Measurements from ENCODE around the gene NIT1.

NIT1 gene, protein sequence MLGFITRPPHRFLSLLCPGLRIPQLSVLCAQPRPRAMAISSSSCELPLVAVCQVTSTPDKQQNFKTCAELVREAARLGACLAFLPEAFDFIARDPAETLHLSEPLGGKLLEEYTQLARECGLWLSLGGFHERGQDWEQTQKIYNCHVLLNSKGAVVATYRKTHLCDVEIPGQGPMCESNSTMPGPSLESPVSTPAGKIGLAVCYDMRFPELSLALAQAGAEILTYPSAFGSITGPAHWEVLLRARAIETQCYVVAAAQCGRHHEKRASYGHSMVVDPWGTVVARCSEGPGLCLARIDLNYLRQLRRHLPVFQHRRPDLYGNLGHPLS

GRCh38 chr1:161117759-161118581 is at the start of gene NIT1, which contains the start of gene PFDN2:
NIT1 (plus strand) TSS chr1:161118105; CDS start chr1:161118177, 72 bp downstream.
PFDN2 (minus strand) TSS chr1:161118037; CDS start chr1:161118026, 11 bp downstream.
- H3K4me1 ChIP-seq (ENCODE audit: control insufficient read depth, insufficient read depth, low read length), result peaks cover 15% of the 10 kb centered on the region

GRCh38 chr1:161068306-161069234 is 49.3 kb upstream of the NIT1 start:
- H3K36me3 ChIP-seq (ENCODE audit: control insufficient read depth, insufficient read depth, low read length), result no peaks in the 10 kb centered on the region
- H3K9ac ChIP-seq (ENCODE audit: low read length), result no peak overlapping the region
- H3K27me3 ChIP-seq (ENCODE audit: control insufficient read depth, insufficient read depth, low read length), result no peaks in the 10 kb centered on the region
- H3K4me1 ChIP-seq (ENCODE audit: control insufficient read depth, insufficient read depth, low read length), result no peaks in the 10 kb centered on the region
- H3K4me3 ChIP-seq (ENCODE audit: low read length), result peak overlapping the region; percentile 64
- no peak overlapping the region for H3K27ac ChIP-seq (ENCODE audit: low read depth, low read length)

More at GRCh38 chr1:161117759-161118581, at the start of gene NIT1, which contains the start of gene PFDN2:
- H3K27ac ChIP-seq (ENCODE audit: low read depth, low read length), result peak within 1 kb of the TSS; percentile 94
- H3K36me3 ChIP-seq (ENCODE audit: control insufficient read depth, insufficient read depth, low read length), result peaks cover 22% of the 10 kb centered on the region
- peak within 1 kb of the TSS; percentile 93 for H3K9ac ChIP-seq (ENCODE audit: low read length)
- H3K4me3 ChIP-seq (ENCODE audit: low read length), result peak within 1 kb of the TSS; percentile 91
- H3K27me3 ChIP-seq (ENCODE audit: control insufficient read depth, insufficient read depth, low read length), result no peaks in the 10 kb centered on the region

GRCh38 chr1:161069241-161069640 is 48.7 kb upstream of the NIT1 start:
- Histone ChIP-seq H3K36me3 (ENCODE audit: control insufficient read depth, insufficient read depth, low read length) (no peaks in the 10 kb centered on the region), H3K27me3 (ENCODE audit: control insufficient read depth, insufficient read depth, low read length) (no peaks in the 10 kb centered on the region), H3K27ac (ENCODE audit: low read depth, low read length) (no peak overlapping the region), H3K9ac (ENCODE audit: low read length) (peak overlapping the region; percentile 10), H3K4me3 (ENCODE audit: low read length) (peak overlapping the region; percentile 64), H3K4me1 (ENCODE audit: control insufficient read depth, insufficient read depth, low read length) (no peaks in the 10 kb centered on the region)

DNA sequence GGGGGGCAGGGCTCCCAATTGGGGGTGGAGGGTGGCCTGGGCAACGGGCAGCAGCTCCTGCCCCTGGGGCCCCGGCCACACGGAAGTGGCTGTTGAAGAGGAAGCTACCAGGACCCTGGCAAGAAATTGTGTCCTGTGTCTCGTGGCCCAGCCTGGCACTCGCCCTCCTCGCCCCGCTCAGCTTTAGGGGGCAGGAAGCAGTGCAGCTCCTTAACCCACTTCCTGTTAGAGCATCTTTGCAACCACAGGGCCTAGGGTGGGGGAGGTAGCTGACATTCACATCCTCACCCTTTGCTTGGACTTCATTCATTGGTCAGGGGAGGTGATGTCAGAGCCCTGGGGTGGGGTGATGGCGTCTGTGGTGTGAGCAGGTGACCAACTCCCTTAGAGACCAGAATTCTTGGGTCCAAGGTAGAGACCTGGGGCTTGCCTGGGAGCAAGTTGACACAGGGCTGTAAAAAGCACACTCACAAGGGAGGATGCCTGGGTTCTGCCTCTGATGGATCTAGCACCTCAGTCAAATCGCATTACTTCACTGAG is 48.1 kb upstream of the NIT1 start, which contains the start of gene ARHGAP30:
Gene ARHGAP30 (minus strand): TSS at position 161 of the 540 bp plus-strand sequence. CDS start 267 bp downstream, outside the sequence.
- Histone ChIP-seq H3K27ac (ENCODE audit: low read depth, low read length) (no peak within 1 kb of the TSS), H3K4me1 (ENCODE audit: control insufficient read depth, insufficient read depth, low read length) (no peaks in the 10 kb centered on the region), H3K9ac (ENCODE audit: low read length) (peak within 1 kb of the TSS; percentile 10), H3K36me3 (ENCODE audit: control insufficient read depth, insufficient read depth, low read length) (no peaks in the 10 kb centered on the region), H3K4me3 (ENCODE audit: low read length) (peak within 1 kb of the TSS; percentile 64), H3K27me3 (ENCODE audit: control insufficient read depth, insufficient read depth, low read length) (no peaks in the 10 kb centered on the region)

- Histone ChIP-seq H3K4me3 (ENCODE audit: low read length) (no peak overlapping the region), H3K4me1 (ENCODE audit: control insufficient read depth, insufficient read depth, low read length) (no peaks in the 10 kb centered on the region), H3K36me3 (ENCODE audit: control insufficient read depth, insufficient read depth, low read length) (no peaks in the 10 kb centered on the region), H3K27ac (ENCODE audit: low read depth, low read length) (no peak overlapping the region), H3K27me3 (ENCODE audit: control insufficient read depth, insufficient read depth, low read length) (no peaks in the 10 kb centered on the region), H3K9ac (ENCODE audit: low read length) (no peak overlapping the region)
These were observed 47.1 kb upstream of the NIT1 start for GRCh38 chr1:161070761-161071160.

- Histone ChIP-seq H3K27me3 (ENCODE audit: control insufficient read depth, insufficient read depth, low read length) (no peaks in the 10 kb centered on the region), H3K27ac (ENCODE audit: low read depth, low read length) (no peak overlapping the region), H3K4me1 (ENCODE audit: control insufficient read depth, insufficient read depth, low read length) (no peaks in the 10 kb centered on the region), H3K9ac (ENCODE audit: low read length) (no peak overlapping the region), H3K36me3 (ENCODE audit: control insufficient read depth, insufficient read depth, low read length) (no peaks in the 10 kb centered on the region), H3K4me3 (ENCODE audit: low read length) (no peak overlapping the region)
These were observed 46.0 kb upstream of the NIT1 start for GRCh38 chr1:161071886-161072371.

DNA sequence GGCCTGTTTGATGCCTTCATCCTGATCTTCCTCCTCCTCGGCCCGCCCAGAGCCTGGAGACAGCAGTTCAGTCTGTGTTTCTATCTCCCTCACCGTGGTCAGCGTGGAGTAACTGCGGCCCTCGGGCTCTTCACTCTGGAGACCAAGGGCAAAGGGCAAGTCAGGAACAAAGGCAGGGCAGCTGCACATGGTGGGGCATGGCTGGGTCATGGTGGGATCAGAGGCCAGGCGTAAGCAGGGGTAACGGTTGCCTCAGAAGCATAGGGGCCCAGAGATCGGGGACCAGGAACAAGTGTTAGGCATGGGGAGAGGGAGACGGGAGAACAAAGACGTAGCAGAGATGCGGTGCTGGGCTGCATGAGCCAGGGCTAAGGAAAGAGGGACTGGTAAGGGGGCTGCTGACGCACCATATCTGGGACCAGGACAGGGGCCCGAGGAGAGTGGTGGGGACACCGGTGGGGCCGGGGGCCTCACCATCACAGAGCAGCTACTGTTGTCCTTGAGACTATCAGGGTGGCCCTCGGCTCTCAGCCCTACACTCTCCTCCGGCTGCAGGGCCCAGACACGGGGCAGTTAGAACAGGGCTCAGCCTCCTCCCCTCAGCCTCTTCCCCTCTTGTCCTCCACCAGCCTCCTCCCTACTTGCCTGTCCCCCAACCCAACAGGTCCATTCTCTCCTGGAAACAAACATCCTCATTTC is 45.0 kb upstream of the NIT1 start:
- Histone ChIP-seq H3K9ac (ENCODE audit: low read length) (no peak overlapping the region), H3K4me3 (ENCODE audit: low read length) (no peak overlapping the region), H3K27ac (ENCODE audit: low read depth, low read length) (no peak overlapping the region), H3K36me3 (ENCODE audit: control insufficient read depth, insufficient read depth, low read length) (no peaks in the 10 kb centered on the region), H3K4me1 (ENCODE audit: control insufficient read depth, insufficient read depth, low read length) (no peaks in the 10 kb centered on the region), H3K27me3 (ENCODE audit: control insufficient read depth, insufficient read depth, low read length) (no peaks in the 10 kb centered on the region)

DNA sequence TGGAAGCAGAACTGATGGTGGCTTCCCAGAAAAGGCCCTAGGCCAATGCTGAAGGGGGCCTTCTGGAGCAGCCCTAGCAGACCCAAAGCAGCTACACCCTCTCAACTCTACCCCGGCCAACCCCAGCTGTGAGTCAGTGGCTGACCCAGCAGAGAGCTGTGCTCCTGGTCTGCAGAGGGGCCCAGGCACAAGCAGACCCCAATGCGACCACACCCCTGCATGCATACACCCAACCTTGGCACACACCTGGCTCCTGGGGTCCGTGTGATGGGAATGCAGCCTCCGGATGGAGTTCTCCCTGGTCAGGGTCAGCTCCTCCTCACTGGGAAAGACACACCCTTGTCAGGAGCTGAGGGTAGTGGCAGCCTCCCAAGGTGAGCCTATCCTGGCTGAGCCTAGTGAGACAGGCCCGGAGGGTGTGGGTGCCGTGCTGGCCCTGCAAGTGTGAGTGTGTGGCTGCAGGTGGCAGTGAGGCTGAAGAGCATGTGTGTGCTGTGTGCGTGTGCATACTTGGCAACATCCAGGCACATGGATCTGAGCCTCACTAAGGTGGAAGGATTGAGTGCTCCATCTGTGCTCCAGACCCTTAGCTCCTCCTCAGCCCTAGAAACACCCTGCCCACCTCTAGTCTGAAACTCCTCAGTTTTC is 44.3 kb upstream of the NIT1 start:
- Histone ChIP-seq H3K27me3 (ENCODE audit: control insufficient read depth, insufficient read depth, low read length) (no peaks in the 10 kb centered on the region), H3K9ac (ENCODE audit: low read length) (no peak overlapping the region), H3K4me3 (ENCODE audit: low read length) (no peak overlapping the region), H3K27ac (ENCODE audit: low read depth, low read length) (no peak overlapping the region), H3K36me3 (ENCODE audit: control insufficient read depth, insufficient read depth, low read length) (no peaks in the 10 kb centered on the region), H3K4me1 (ENCODE audit: control insufficient read depth, insufficient read depth, low read length) (no peaks in the 10 kb centered on the region)

DNA sequence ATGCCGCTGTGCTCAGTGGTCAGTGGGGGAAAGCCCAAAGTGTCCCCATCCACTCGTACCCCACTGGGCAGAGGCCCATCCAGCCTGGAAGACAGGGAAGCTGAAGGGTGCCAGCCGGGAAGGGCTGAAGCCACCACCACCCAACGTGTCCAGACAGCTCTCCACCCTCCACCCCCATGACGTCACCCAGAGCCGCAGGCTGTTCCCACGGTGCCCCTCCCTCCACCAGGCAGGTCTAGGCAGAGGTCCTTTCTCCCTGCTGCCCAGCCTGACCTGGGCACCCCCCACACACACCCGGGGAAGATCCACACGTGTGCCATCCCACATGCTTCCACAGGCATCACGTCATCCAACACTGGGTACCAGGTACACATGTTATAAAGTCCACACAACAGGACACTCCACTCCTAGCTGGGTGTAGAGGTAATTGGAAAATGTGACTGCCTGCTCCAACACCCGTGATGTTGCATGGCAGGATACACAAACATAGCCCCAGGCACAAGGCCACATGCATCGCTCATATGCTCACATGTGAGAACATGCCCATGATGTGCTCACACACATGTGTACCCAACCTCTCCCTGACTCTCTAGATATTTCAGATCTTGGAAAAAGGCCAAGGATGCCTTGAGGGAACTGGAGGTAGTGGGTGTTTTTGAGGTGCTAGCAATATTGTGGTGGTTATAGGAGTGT is 43.1 kb upstream of the NIT1 start:
- Histone ChIP-seq H3K4me1 (ENCODE audit: control insufficient read depth, insufficient read depth, low read length) (no peaks in the 10 kb centered on the region), H3K27me3 (ENCODE audit: control insufficient read depth, insufficient read depth, low read length) (no peaks in the 10 kb centered on the region), H3K27ac (ENCODE audit: low read depth, low read length) (no peak overlapping the region), H3K36me3 (ENCODE audit: control insufficient read depth, insufficient read depth, low read length) (no peaks in the 10 kb centered on the region), H3K4me3 (ENCODE audit: low read length) (no peak overlapping the region), H3K9ac (ENCODE audit: low read length) (no peak overlapping the region)

DNA sequence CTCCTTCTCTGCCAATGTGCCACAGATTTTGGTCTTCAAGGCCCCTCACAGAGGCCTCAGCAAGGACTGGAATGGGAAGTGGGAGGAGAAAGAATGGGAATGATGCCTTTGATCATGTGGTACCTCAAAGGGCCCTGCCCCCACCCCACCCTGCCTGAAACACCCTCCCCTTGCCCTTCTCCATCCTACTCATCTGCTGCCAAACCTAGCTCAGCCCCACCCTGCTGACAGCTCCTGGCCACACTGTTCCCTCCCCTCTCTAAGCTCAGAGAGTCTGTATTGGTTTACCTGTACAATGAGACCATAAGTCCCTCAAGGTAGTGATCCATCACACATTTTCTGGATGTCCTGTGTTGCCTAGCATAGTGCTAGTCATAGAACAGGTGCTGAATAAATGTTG is 41.5 kb upstream of the NIT1 start:
- Histone ChIP-seq H3K4me3 (ENCODE audit: low read length) (no peak overlapping the region), H3K27me3 (ENCODE audit: control insufficient read depth, insufficient read depth, low read length) (no peaks in the 10 kb centered on the region), H3K27ac (ENCODE audit: low read depth, low read length) (no peak overlapping the region), H3K36me3 (ENCODE audit: control insufficient read depth, insufficient read depth, low read length) (no peaks in the 10 kb centered on the region), H3K9ac (ENCODE audit: low read length) (no peak overlapping the region), H3K4me1 (ENCODE audit: control insufficient read depth, insufficient read depth, low read length) (no peaks in the 10 kb centered on the region)
